MM.1S (cell line): ENCODE results near the gene PCYOX1L.

Experiments used
- CTCF ChIP-seq: fragments of 300-600 bp; sonication (generic); IDR thresholded peaks from 2 replicates; pipeline ENCODE4 v1.5.1; 2016; ENCODE audit warnings: antibody characterized with exemption, low read length, mixed read lengths
- EZH2 ChIP-seq: fragments of 300-600 bp; sonication (generic); optimal IDR thresholded peaks from 2 replicates; pipeline ENCODE3; 2017; ENCODE audit warnings: low read depth, mild to moderate bottlenecking, antibody characterized with exemption, low read length, mixed read lengths
- EZH2phosphoT487 ChIP-seq: fragments of 300-600 bp; sonication (generic); IDR thresholded peaks from 2 replicates; pipeline ENCODE4 v1.6.1; 2018; ENCODE audit warnings: antibody characterized with exemption, low read length

- no peak for TF ChIP-seq CTCF
- no peak for TF ChIP-seq EZH2phosphoT487
- TF ChIP-seq EZH2, result no peak
Observed at GRCh38 chr5:149320791-149321330, 37.0 kb upstream of the PCYOX1L start.
